HEK293T (cell line): ENCODE measurements around the gene TSPAN5.

ENCODE experiments used
- CTCF ChIA-PET: fragments of 350-600 bp; formaldehyde crosslinking; extraction: SDS; loops from one replicate; lab custom pipeline; 2021; ENCODE audit warnings: antibody characterized with exemption, inconsistent platforms; lab: Yijun Ruan, JAX
- POLR2A ChIA-PET: fragments of 350-600 bp; formaldehyde crosslinking; extraction: SDS; loops from one replicate; lab custom pipeline; 2020; ENCODE audit warnings: antibody characterized with exemption, inconsistent platforms; lab: Yijun Ruan, JAX
- DNase-seq: peaks from one replicate; pipeline ENCODE4 v3.0.0; 2012; ENCODE audit warnings: mixed read lengths; ENCODE audit errors: extremely low spot score
- ARNT ChIP-seq: fragments of 450-650 bp; IDR thresholded peaks from 2 replicates; pipeline ENCODE4 v1.6.1; 2017; ENCODE audit warnings: mild to moderate bottlenecking
- BHLHE40 ChIP-seq: fragments of 450-650 bp; IDR thresholded peaks from 2 replicates; pipeline ENCODE4 v1.6.1; 2016; ENCODE audit warnings: mild to moderate bottlenecking, moderate library complexity, borderline replicate concordance
- CTBP1 ChIP-seq: fragments of 450-650 bp; IDR thresholded peaks from 2 replicates; pipeline ENCODE4 v1.6.1; 2016; ENCODE audit warnings: borderline replicate concordance
- ELF4 ChIP-seq: fragments of 450-650 bp; IDR thresholded peaks from 2 replicates; pipeline ENCODE4 v1.6.1; 2017; ENCODE audit warnings: antibody characterized with exemption
- FOXA1 ChIP-seq: fragments of 450-650 bp; IDR thresholded peaks from 2 replicates; pipeline ENCODE4 v1.6.1; 2016; ENCODE audit warnings: mild to moderate bottlenecking
- FOXK2 ChIP-seq: fragments of 450-650 bp; IDR thresholded peaks from 2 replicates; pipeline ENCODE4 v1.6.1; 2016; ENCODE audit warnings: mild to moderate bottlenecking
- FOXM1 ChIP-seq: fragments of 450-650 bp; IDR thresholded peaks from 2 replicates; pipeline ENCODE4 v1.6.1; 2017; ENCODE audit warnings: mild to moderate bottlenecking, borderline replicate concordance
- HDGF ChIP-seq: fragments of 450-650 bp; IDR thresholded peaks from 2 replicates; pipeline ENCODE4 v1.6.1; 2017; ENCODE audit warnings: antibody characterized with exemption, borderline replicate concordance
- L3MBTL2 ChIP-seq: fragments of 450-650 bp; conservative IDR thresholded peaks from 2 replicates; pipeline ENCODE4 v1.6.1; 2016; ENCODE audit warnings: mild to moderate bottlenecking
- LEF1 ChIP-seq: fragments of 450-650 bp; IDR thresholded peaks from 2 replicates; pipeline ENCODE4 v1.6.1; 2017; ENCODE audit warnings: mild to moderate bottlenecking, borderline replicate concordance
- NFRKB ChIP-seq: fragments of 450-650 bp; IDR thresholded peaks from 2 replicates; pipeline ENCODE4 v1.6.1; 2016; ENCODE audit warnings: mild to moderate bottlenecking, moderate library complexity
- PKNOX1 ChIP-seq: fragments of 450-650 bp; IDR thresholded peaks from 2 replicates; pipeline ENCODE4 v1.6.1; 2016
- SP1 ChIP-seq: fragments of 450-650 bp; IDR thresholded peaks from 2 replicates; pipeline ENCODE4 v1.6.1; 2017
- SUZ12 ChIP-seq: fragments of 450-650 bp; IDR thresholded peaks from 2 replicates; pipeline ENCODE4 v1.6.1; 2016; ENCODE audit warnings: mild to moderate bottlenecking
- TARDBP ChIP-seq: fragments of 450-650 bp; IDR thresholded peaks from 2 replicates; pipeline ENCODE4 v1.6.1; 2016
- ZNF384 ChIP-seq: fragments of 450-650 bp; IDR thresholded peaks from 2 replicates; pipeline ENCODE4 v1.6.1; 2016

Gene TSPAN5

DNA sequence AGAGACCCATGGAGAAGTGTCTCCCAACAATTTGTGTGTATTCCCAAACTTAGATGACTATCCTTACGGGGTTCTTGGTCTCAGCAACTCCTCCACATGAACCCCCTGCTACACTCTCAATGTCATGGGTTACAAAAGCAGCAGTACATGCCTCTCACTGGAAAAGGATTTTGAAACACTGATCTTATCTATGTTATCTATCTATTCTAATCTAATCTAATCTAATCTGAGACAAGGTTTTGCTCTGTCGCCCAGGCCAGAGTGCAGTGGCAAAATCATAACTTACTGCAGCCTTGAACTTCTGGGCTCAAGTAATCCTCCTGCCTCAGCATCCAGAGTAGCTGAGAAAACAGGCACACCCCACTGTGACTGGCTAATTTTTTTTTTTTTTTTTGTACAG is 19.3 kb downstream of the TSPAN5 start:
- ChIA-PET POLR2A (interaction anchor here (1.2 kb wide), 1 partner anchor 19 kb away, joined by 3 read pairs; the partner anchor contains the start of gene TSPAN5), CTCF (no interaction called here)
- DNase-seq: no peak
- TF ChIP-seq FOXM1 (no peak), CTBP1 (no peak), ARNT (no peak), SP1 (no peak), FOXK2 (no peak), FOXA1 (no peak), BHLHE40 (no peak)

- DNase-seq: no peak
- CTCF ChIA-PET: no interaction called here
- POLR2A ChIA-PET: no interaction called here
- no peak for TF ChIP-seq LEF1
- no peak for TF ChIP-seq FOXA1
- TF ChIP-seq FOXM1: no peak
- no peak for TF ChIP-seq L3MBTL2
- TF ChIP-seq BHLHE40: no peak
- TF ChIP-seq PKNOX1: no peak
- no peak for TF ChIP-seq ARNT
- TF ChIP-seq ZNF384: no peak
- no peak for TF ChIP-seq SUZ12
- no peak for TF ChIP-seq CTBP1
These were observed 19.8 kb downstream of the TSPAN5 start for GRCh38 chr4:98638661-98639060.

DNA sequence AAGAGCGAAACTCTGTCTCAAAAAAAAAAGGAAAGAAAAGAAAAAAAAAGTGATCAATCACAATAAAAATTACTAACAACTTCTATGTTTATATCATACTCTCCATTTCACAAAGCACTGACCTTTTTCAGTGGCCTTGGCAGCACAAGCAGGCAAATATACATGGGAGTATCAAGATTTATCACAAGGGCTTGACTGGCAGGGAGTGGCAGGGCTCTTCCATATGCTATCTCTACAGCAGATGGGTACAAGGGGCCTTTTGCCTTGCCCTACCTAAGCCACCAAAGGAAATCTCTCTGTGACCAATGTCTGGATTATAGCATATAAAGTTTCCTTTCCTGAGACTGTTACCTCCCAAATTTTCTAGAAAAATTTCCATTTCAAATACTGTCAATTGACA is 24.4 kb downstream of the TSPAN5 start:
- CTCF ChIA-PET: no interaction called here
- TF ChIP-seq HDGF: no peak
- TF ChIP-seq ARNT: no peak
- TF ChIP-seq FOXA1: no peak
- no peak for TF ChIP-seq FOXK2
- no peak for TF ChIP-seq SP1
- POLR2A ChIA-PET: no interaction called here
- no peak for DNase-seq

GRCh38 chr4:98633159-98633558 is 25.3 kb downstream of the TSPAN5 start:
- TF ChIP-seq ELF4: no peak
- TF ChIP-seq L3MBTL2: no peak
- no peak for TF ChIP-seq ARNT
- TF ChIP-seq TARDBP: no peak
- no peak for TF ChIP-seq PKNOX1
- TF ChIP-seq FOXM1: no peak
- TF ChIP-seq SP1: no peak
- no peak for TF ChIP-seq SUZ12
- TF ChIP-seq FOXK2: no peak
- no peak for TF ChIP-seq HDGF
- ChIA-PET CTCF (no interaction called here), POLR2A (no interaction called here)
- DNase-seq: no peak

GRCh38 chr4:98632258-98632657 is 26.2 kb downstream of the TSPAN5 start:
- no peak for TF ChIP-seq SUZ12
- TF ChIP-seq BHLHE40: no peak
- no peak for TF ChIP-seq PKNOX1
- no peak for TF ChIP-seq NFRKB
- no peak for TF ChIP-seq L3MBTL2
- no peak for TF ChIP-seq LEF1
- no peak for DNase-seq
- ChIA-PET POLR2A (no interaction called here), CTCF (no interaction called here)

DNA sequence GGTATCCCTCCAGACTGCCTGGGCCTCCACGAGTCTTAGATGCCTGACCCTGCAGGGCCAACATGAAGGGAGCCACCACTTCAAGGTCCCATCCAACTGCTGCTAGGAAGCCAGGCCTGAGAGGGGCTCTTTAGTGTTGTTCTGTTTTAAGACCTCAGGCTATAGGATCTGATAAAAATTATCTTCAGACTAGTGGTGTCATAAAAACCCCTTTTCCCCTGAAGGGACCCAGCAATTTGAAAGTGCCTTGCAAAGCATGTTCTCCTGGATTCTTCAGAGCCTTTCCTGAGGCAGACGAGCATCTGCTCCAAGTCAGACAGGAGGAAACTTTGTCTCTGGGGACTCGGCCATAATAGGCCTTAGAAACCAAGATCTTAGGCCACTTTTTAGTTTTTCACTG is 26.9 kb downstream of the TSPAN5 start:
- ChIA-PET POLR2A (no interaction called here), CTCF (interaction anchor here (1.3 kb wide), 1 partner anchor 10 kb away, joined by 5 read pairs; no protein-coding TSS in a partner anchor)
- TF ChIP-seq BHLHE40: no peak
- TF ChIP-seq FOXA1: no peak
- TF ChIP-seq CTBP1: no peak
- no peak for TF ChIP-seq LEF1
- TF ChIP-seq ARNT: no peak
- no peak for TF ChIP-seq ELF4
- TF ChIP-seq ZNF384: no peak
- TF ChIP-seq PKNOX1: no peak
- no peak for TF ChIP-seq NFRKB
- TF ChIP-seq FOXK2: no peak
- TF ChIP-seq HDGF: no peak
- TF ChIP-seq SP1: no peak
- no peak for TF ChIP-seq FOXM1
- no peak for TF ChIP-seq TARDBP
- no peak for TF ChIP-seq SUZ12
- no peak for TF ChIP-seq L3MBTL2
- no peak for DNase-seq
